SK-N-MC (cell line): ENCODE data around the gene HTATSF1.

Experiments used
- DNase-seq: peaks from one replicate; pipeline ENCODE4 v3.0.0-alpha.2; 2011; ENCODE audit warnings: low read depth, low spot score
- H3K27ac ChIP-seq: fragments of 200-600 bp; sonication (generic); 2 replicates; pipeline ENCODE4 v1.5.1; 2016; ENCODE audit warnings: mixed run types
- H3K36me3 ChIP-seq: fragments of 200-600 bp; sonication (generic); 2 replicates; pipeline ENCODE4 v1.6.1; 2017; ENCODE audit warnings: antibody characterized with exemption, low read length, mixed read lengths; ENCODE audit not compliant: insufficient read depth
- H3K4me3 ChIP-seq: fragments of 200-600 bp; sonication (generic); 2 replicates; pipeline ENCODE4 v1.5.1; 2016
- H3K9ac ChIP-seq: fragments of 200-600 bp; sonication (generic); 2 replicates; pipeline ENCODE4 v1.8.0; 2017; ENCODE audit warnings: mixed run types, mixed read lengths; ENCODE audit not compliant: insufficient read length
- H3K9me3 ChIP-seq: fragments of 200-600 bp; sonication (generic); 2 replicates; pipeline ENCODE4 v1.6.1; 2017; ENCODE audit warnings: low read depth, mild to moderate bottlenecking, antibody characterized with exemption, low read length, moderate library complexity, mixed read lengths
- EZH2 ChIP-seq: fragments of 200-600 bp; sonication (generic); IDR thresholded peaks from one replicate; pipeline ENCODE4 v1.6.1; 2017; ENCODE audit warnings: antibody characterized with exemption
- FOXP2 ChIP-seq: optimal IDR thresholded peaks from 2 replicates; pipeline ENCODE3; 2011; ENCODE audit warnings: mild to moderate bottlenecking, moderate library complexity; ENCODE audit not compliant: insufficient read depth; ENCODE audit errors: extremely low read length, control extremely low read depth
- POLR2AphosphoS5 ChIP-seq: IDR thresholded peaks from 2 replicates; pipeline ENCODE4 v1.6.1; 2012; ENCODE audit warnings: mild to moderate bottlenecking, low read depth, low read length, borderline replicate concordance

Gene HTATSF1, protein sequence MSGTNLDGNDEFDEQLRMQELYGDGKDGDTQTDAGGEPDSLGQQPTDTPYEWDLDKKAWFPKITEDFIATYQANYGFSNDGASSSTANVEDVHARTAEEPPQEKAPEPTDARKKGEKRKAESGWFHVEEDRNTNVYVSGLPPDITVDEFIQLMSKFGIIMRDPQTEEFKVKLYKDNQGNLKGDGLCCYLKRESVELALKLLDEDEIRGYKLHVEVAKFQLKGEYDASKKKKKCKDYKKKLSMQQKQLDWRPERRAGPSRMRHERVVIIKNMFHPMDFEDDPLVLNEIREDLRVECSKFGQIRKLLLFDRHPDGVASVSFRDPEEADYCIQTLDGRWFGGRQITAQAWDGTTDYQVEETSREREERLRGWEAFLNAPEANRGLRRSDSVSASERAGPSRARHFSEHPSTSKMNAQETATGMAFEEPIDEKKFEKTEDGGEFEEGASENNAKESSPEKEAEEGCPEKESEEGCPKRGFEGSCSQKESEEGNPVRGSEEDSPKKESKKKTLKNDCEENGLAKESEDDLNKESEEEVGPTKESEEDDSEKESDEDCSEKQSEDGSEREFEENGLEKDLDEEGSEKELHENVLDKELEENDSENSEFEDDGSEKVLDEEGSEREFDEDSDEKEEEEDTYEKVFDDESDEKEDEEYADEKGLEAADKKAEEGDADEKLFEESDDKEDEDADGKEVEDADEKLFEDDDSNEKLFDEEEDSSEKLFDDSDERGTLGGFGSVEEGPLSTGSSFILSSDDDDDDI

DNA sequence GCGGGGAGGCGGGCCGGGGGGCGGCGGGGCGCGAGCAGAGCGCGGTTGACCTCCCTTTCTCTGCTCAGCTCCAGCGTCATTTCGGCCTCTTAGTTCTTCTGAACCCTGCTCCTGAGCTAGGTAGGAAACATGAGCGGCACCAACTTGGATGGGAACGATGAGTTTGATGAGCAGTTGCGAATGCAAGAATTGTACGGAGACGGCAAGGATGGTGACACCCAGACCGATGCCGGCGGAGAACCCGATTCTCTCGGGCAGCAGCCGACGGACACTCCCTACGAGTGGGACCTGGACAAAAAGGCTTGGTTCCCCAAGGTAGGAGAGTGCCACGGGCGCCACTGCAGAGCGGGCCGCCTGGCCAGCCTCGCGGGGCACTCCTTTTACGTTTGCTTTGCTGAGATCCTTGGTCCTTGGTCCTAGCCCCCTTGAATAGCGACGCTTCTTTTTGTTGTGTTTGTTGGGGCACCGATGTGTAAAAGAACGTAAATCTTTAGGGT, at the start of gene HTATSF1:
Gene HTATSF1 (plus strand): TSS at position 37 of the 497 bp plus-strand sequence. CDS start 93 bp downstream, at position 130.
- peak within 1 kb of the TSS; percentile 93 for H3K27ac ChIP-seq
- no peaks in the 10 kb centered on the region for H3K9me3 ChIP-seq
- H3K9ac ChIP-seq: peak within 1 kb of the TSS; percentile 85
- no peak for TF ChIP-seq POLR2AphosphoS5
- TF ChIP-seq EZH2: no peak
- no peak for TF ChIP-seq FOXP2
- H3K4me3 ChIP-seq: peak within 1 kb of the TSS; percentile 80
- peaks cover 27% of the 10 kb centered on the region for H3K36me3 ChIP-seq
- DNase-seq: no peak

DNA sequence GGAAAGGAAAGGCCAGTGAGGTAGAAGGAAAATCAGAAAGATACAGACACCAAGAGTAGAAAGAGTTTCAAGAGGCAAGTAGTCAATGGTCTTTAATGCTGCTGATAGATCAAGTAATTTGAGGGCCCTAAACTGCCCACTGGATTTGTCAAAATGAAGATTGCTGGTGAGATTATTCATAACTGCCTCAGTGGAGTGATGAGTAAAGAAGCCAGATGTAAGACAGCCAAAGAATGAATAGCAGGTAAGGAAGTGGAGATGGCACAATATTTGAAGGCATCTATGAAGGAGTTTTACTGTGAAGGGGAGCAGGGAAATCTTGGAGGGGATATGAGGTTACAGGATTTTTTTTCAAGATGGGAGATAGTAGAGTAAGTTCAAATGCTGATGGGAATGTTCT, 49.4 kb upstream of the HTATSF1 start:
- H3K9me3 ChIP-seq: no peaks in the 10 kb centered on the region
- TF ChIP-seq POLR2AphosphoS5 (no peak), EZH2 (no peak), FOXP2 (no peak)
- H3K36me3 ChIP-seq: no peaks in the 10 kb centered on the region
- H3K9ac ChIP-seq: no peak overlapping the region
- no peak overlapping the region for H3K4me3 ChIP-seq
- H3K27ac ChIP-seq: no peak overlapping the region
- no peak for DNase-seq

DNA sequence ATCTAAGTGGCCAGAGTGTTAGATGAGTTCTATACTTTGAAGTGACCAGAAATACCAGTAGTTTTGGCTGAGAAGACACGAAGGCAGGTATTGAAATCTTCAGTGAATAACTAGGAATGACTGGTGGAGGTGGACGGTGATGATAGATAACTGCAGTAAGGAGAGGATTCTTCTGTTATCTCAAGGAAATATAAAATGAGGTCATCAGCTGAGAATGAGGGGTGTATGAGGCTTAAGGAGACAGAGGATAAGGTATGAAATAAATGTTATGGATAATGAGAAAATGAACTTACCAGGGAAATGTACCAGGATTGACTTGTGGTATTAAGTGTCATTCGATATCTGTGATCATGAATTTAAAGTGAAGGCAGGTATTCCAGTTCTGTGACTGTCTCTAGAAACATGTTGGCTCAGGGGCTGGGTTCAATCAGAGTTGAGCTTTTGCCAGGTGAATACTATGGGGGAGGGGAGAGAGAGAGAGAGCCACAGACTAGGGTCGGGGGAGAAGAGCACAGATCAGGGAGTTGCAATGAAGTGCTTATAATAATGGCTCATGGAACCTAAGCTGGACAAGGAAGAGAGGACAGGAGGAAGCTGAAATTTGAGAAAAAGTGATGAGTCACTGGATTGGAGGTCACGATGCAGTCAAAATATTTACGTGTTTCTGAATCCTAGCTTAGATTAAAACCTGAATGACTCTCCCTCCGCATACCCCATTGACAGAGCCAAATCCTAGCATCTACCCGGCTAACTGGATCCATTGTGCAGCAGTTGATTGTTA, 47.2 kb upstream of the HTATSF1 start:
- no peak for TF ChIP-seq POLR2AphosphoS5
- no peak for TF ChIP-seq FOXP2
- no peak for TF ChIP-seq EZH2
- Histone ChIP-seq H3K9me3 (no peaks in the 10 kb centered on the region), H3K9ac (no peak overlapping the region), H3K27ac (no peak overlapping the region), H3K4me3 (no peak overlapping the region), H3K36me3 (no peaks in the 10 kb centered on the region)
- DNase-seq: no peak

DNA sequence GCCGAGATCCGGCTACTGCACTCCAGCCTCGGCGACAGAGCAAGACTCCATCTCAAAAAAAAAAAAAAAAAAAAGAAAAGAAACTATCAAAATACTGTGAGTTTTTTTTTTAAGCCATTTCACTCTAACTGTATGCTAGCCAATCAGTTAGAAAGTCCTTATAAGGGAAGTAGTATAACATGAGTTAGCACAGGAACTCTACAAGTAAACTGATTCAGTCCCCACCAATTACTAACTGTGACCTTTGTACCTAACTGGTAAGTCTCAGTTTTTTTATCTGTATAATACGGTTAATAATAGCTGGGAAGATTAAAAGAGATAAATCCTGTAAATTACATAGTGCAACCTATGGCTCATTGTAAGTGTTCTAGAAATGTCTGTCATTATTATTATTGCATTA, 44.8 kb upstream of the HTATSF1 start:
- Histone ChIP-seq H3K36me3 (no peaks in the 10 kb centered on the region), H3K27ac (no peak overlapping the region), H3K4me3 (no peak overlapping the region), H3K9ac (no peak overlapping the region), H3K9me3 (no peaks in the 10 kb centered on the region)
- no peak for TF ChIP-seq POLR2AphosphoS5
- no peak for TF ChIP-seq EZH2
- TF ChIP-seq FOXP2: no peak
- DNase-seq: no peak

DNA sequence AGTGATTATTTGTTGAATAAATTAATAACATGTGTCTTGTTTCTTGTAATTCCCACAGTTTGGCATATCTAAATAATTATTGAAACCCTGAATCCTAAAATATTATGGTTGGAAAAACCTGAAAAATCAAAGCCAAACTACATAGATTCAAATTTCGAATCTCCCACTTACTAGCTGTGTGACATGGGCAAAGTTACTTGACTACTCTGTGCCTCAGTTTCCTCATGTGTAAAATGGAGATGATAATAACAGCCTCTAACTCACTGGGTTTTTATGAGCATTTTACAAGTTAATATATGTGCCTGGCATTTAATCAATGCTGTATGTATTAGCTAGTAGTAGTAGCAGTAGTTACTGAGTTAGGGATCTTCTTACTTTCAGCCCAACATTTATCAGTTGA, 44.3 kb upstream of the HTATSF1 start:
- Histone ChIP-seq H3K4me3 (no peak overlapping the region), H3K9ac (no peak overlapping the region), H3K27ac (no peak overlapping the region), H3K9me3 (no peaks in the 10 kb centered on the region), H3K36me3 (no peaks in the 10 kb centered on the region)
- no peak for TF ChIP-seq POLR2AphosphoS5
- TF ChIP-seq EZH2: no peak
- TF ChIP-seq FOXP2: no peak
- DNase-seq: no peak

DNA sequence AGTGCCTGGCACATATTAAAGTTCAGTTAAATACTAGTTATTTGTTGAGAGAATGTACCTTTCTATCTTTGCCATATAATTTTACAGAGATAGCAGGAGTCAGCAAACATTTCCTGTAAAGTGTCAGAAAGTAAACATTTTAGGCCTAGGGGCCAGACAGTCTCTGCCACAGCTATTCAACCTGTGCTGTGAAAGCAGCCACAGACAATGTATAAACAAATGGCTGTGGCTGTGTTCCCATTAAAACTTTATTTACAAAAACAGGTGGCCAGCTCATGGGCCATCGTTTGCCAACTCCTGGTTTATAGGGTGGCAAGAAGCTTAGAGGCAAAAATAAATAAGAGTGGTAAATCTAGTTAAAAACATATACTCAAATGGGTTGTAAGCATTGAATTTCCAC, 43.6 kb upstream of the HTATSF1 start:
- no peaks in the 10 kb centered on the region for H3K36me3 ChIP-seq
- H3K27ac ChIP-seq: no peak overlapping the region
- no peaks in the 10 kb centered on the region for H3K9me3 ChIP-seq
- DNase-seq: no peak
- TF ChIP-seq EZH2: no peak
- TF ChIP-seq POLR2AphosphoS5: no peak
- TF ChIP-seq FOXP2: no peak
- H3K4me3 ChIP-seq: no peak overlapping the region
- H3K9ac ChIP-seq: no peak overlapping the region

DNA sequence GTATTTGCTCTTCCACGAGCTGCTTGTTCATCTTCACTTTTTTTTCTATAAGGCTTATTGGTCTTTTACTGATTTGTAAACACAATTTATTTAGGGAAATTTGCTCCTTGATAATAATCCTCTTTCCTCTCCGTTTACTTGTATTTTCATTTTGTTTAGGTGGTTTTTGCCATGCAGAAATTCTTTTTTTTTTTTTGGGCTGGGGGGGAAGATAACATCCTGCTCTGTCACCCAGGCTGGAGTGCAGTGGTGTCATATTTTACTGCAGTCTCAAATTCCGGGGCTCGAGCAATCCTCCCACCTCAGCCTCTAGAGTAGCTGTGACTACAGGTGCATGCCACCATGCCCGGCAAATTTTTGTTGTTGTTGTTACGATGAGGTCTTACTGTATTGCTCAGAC, 41.3 kb upstream of the HTATSF1 start:
- no peak for DNase-seq
- Histone ChIP-seq H3K9ac (no peak overlapping the region), H3K9me3 (no peaks in the 10 kb centered on the region), H3K4me3 (no peak overlapping the region), H3K36me3 (no peaks in the 10 kb centered on the region), H3K27ac (no peak overlapping the region)
- TF ChIP-seq FOXP2 (no peak), EZH2 (no peak), POLR2AphosphoS5 (no peak)
